C4-2B (cell line): ENCODE results near the gene GNG4.

Source experiments
- ZFX ChIP-seq: fragments of 450-650 bp; IDR thresholded peaks from 2 replicates; pipeline ENCODE4 v1.6.1; 2017
- TF ChIP-seq, protein P1 (sequence below): fragments of 450-650 bp; conservative IDR thresholded peaks from 2 replicates; pipeline ENCODE4 v1.5.1; 2017; ENCODE audit warnings: mild to moderate bottlenecking

DNA sequence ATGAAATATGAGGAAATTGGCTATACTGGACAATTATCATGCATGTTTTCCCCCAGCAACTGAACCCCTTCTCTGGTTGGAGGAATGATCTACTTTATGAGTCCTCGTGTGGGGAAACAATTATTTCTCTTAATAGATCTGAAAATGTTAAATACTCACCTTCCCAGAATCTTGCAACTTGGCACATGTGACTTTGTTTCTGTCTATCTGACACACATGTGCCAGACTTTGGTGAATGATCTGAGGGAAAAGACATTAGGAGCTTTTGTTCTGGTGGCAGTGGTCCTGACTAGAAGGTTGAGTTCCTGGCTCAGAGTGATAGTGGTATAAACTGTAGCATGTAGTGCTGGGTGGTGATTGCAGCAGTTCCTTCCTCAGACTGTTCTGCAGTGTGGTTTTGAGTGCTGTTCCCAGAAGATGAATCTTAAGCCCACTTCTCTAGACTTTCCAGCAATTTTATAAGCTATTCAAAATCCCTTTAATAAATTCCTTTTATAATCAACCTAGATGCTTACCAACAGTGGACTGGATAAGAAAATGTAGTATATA, 86.0 kb downstream of the GNG4 start:
- TF ChIP-seq, protein P1, sequence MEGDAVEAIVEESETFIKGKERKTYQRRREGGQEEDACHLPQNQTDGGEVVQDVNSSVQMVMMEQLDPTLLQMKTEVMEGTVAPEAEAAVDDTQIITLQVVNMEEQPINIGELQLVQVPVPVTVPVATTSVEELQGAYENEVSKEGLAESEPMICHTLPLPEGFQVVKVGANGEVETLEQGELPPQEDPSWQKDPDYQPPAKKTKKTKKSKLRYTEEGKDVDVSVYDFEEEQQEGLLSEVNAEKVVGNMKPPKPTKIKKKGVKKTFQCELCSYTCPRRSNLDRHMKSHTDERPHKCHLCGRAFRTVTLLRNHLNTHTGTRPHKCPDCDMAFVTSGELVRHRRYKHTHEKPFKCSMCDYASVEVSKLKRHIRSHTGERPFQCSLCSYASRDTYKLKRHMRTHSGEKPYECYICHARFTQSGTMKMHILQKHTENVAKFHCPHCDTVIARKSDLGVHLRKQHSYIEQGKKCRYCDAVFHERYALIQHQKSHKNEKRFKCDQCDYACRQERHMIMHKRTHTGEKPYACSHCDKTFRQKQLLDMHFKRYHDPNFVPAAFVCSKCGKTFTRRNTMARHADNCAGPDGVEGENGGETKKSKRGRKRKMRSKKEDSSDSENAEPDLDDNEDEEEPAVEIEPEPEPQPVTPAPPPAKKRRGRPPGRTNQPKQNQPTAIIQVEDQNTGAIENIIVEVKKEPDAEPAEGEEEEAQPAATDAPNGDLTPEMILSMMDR, result no peak
- no peak for TF ChIP-seq ZFX
